Mesendoderm (in vitro differentiated cells): ENCODE data around the gene SNX7.

Source experiments
- DNase-seq: peaks from one replicate; pipeline ENCODE4 v3.0.0; 2013
- H2AK5ac ChIP-seq: 2 replicates; pipeline ENCODE4 v1.6.1; 2013; ENCODE audit warnings: low read length, inconsistent platforms
- H2BK120ac ChIP-seq: 2 replicates; pipeline ENCODE4 v1.6.1; 2013; ENCODE audit warnings: low read depth, mild to moderate bottlenecking, low read length, moderate library complexity, mixed read lengths
- H2BK15ac ChIP-seq: replicated peaks from 2 replicates; pipeline ENCODE4 v1.6.1; 2013; ENCODE audit warnings: low read depth, mild to moderate bottlenecking, moderate library complexity
- H2BK5ac ChIP-seq: 2 replicates; pipeline ENCODE4 v1.6.1; 2013; ENCODE audit warnings: low read length, inconsistent platforms
- H3K18ac ChIP-seq: 2 replicates; pipeline ENCODE4 v1.6.1; 2013; ENCODE audit warnings: mild to moderate bottlenecking, low read length, mixed read lengths
- H3K23ac ChIP-seq: one replicate; pipeline ENCODE4 v1.6.1; 2013; ENCODE audit warnings: low read length
- H3K27ac ChIP-seq: 2 replicates; pipeline ENCODE4 v1.5.1; 2013; ENCODE audit warnings: low read depth, mild to moderate bottlenecking, inconsistent platforms, low read length, moderate library complexity
- H3K27me3 ChIP-seq: 2 replicates; pipeline ENCODE4 v1.6.1; 2013; ENCODE audit warnings: low read length, control low read depth, mild to moderate bottlenecking, inconsistent platforms; ENCODE audit not compliant: insufficient read depth, poor library complexity
- H3K36me3 ChIP-seq: 2 replicates; pipeline ENCODE4 v1.6.1; 2013; ENCODE audit warnings: low read length, inconsistent platforms; ENCODE audit not compliant: control insufficient read depth, insufficient read depth
- H3K4ac ChIP-seq: one replicate; pipeline ENCODE4 v1.6.1; 2013; ENCODE audit warnings: low read depth, mild to moderate bottlenecking, low read length, moderate library complexity
- H3K4me1 ChIP-seq: 2 replicates; pipeline ENCODE4 v1.6.1; 2013; ENCODE audit warnings: low read depth, low read length, inconsistent platforms; ENCODE audit not compliant: control insufficient read depth
- H3K4me2 ChIP-seq: 2 replicates; pipeline ENCODE4 v1.6.1; 2013; ENCODE audit warnings: low read length
- H3K4me3 ChIP-seq: 2 replicates; pipeline ENCODE4 v1.5.1; 2013; ENCODE audit warnings: mild to moderate bottlenecking, low read length
- H3K56ac ChIP-seq: one replicate; pipeline ENCODE4 v1.6.1; 2013; ENCODE audit warnings: low read length
- H3K79me1 ChIP-seq: 2 replicates; pipeline ENCODE4 v1.6.1; 2013; ENCODE audit warnings: low read length, inconsistent platforms
- H3K79me2 ChIP-seq: 2 replicates; pipeline ENCODE4 v1.6.1; 2013; ENCODE audit warnings: mild to moderate bottlenecking, low read length; ENCODE audit not compliant: control insufficient read depth, insufficient read depth
- H3K9ac ChIP-seq: 2 replicates; pipeline ENCODE4 v1.6.1; 2013; ENCODE audit warnings: low read length, inconsistent platforms
- H4K5ac ChIP-seq: one replicate; pipeline ENCODE4 v1.6.1; 2013; ENCODE audit warnings: low read length
- H4K8ac ChIP-seq: one replicate; pipeline ENCODE4 v1.6.1; 2013; ENCODE audit warnings: low read depth, mild to moderate bottlenecking, control low read depth, low read length, moderate library complexity
- WGBS: extraction: QIAGEN DNeasy Blood & Tissue Kit; methylation state at CpG from one replicate; pipeline ENCODE4 v1.1.7; 2013; ENCODE audit warnings: low lambda C conversion rate, missing lambda C conversion rate; ENCODE audit not compliant: insufficient coverage; ENCODE audit errors: extremely low coverage; 5-methylcytosine and 5-hydroxymethylcytosine counted together

The SNX7 gene

DNA sequence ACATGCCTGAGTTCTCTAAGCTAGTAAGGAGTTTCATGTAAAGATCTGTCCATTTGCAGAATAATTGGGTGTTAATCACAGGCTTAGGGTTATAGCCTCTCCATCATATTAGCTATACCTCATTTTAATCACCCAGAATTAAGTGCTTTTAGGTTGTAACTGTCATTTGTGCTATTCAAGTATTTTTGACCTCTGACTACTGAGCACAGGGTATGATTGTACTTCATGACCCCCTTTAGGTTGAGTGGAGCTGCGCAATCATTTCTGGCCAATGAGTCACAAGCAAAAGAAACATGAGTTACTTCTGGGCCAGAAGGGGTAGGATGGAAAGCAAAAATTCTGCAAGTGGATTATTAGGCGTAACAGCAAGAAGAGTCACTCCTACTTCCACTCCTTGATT lies 8.4 kb upstream of the SNX7 start:
- H3K4me1 ChIP-seq, result no peaks in the 10 kb centered on the region
- H3K23ac ChIP-seq, result no peak overlapping the region
- H3K18ac ChIP-seq, result no peak overlapping the region
- no CpG with 5 or more reads among the region's 2 CpGs for WGBS
- H2BK15ac ChIP-seq, result no peak overlapping the region
- DNase-seq, result no peak
- no peak overlapping the region for H3K4ac ChIP-seq
- no peak overlapping the region for H3K27ac ChIP-seq
- H3K4me2 ChIP-seq, result no peak overlapping the region
- H3K36me3 ChIP-seq, result no peaks in the 10 kb centered on the region
- H2BK120ac ChIP-seq, result no peak overlapping the region
- no peaks in the 10 kb centered on the region for H3K79me1 ChIP-seq
- no peak overlapping the region for H4K5ac ChIP-seq
- H3K27me3 ChIP-seq, result no peaks in the 10 kb centered on the region
- H4K8ac ChIP-seq, result no peak overlapping the region
- no peak overlapping the region for H3K9ac ChIP-seq
- H3K56ac ChIP-seq, result no peak overlapping the region
- no peaks in the 10 kb centered on the region for H3K79me2 ChIP-seq
- H3K4me3 ChIP-seq, result no peak overlapping the region
- H2BK5ac ChIP-seq, result no peak overlapping the region
- H2AK5ac ChIP-seq, result no peak overlapping the region

DNA sequence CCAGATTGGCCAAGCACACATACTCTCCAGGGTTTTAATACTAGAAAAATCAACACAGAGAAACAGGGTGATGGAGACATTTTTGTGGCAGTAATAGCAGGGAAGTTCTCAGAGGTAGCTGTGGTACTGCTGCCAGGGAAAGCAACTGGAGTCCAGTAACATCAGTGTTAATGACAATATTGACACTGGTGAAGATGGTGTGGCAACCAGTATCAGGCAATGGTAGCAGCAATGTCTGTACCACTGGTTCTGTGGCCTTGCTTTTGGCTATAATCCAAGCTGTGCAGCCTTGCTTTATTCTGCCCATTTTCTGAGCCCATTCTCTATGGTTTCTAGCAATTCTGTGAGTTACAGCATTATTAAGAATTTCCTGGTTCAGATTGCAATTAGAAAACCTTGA lies 1.6 kb upstream of the SNX7 start:
- Histone ChIP-seq H2BK5ac (no peak overlapping the region), H3K4me2 (no peak overlapping the region), H2BK120ac (no peak overlapping the region), H2AK5ac (no peak overlapping the region), H3K4me3 (no peak overlapping the region), H3K79me1 (no peaks in the 10 kb centered on the region), H3K36me3 (no peaks in the 10 kb centered on the region), H3K79me2 (no peaks in the 10 kb centered on the region), H2BK15ac (no peak overlapping the region), H3K27me3 (no peaks in the 10 kb centered on the region), H3K9ac (no peak overlapping the region), H3K18ac (no peak overlapping the region), H3K56ac (no peak overlapping the region), H3K27ac (no peak overlapping the region), H3K23ac (no peak overlapping the region), H3K4me1 (peaks cover 2% of the 10 kb centered on the region), H4K8ac (no peak overlapping the region), H4K5ac (no peak overlapping the region), H3K4ac (no peak overlapping the region)
- no peak for DNase-seq

DNA sequence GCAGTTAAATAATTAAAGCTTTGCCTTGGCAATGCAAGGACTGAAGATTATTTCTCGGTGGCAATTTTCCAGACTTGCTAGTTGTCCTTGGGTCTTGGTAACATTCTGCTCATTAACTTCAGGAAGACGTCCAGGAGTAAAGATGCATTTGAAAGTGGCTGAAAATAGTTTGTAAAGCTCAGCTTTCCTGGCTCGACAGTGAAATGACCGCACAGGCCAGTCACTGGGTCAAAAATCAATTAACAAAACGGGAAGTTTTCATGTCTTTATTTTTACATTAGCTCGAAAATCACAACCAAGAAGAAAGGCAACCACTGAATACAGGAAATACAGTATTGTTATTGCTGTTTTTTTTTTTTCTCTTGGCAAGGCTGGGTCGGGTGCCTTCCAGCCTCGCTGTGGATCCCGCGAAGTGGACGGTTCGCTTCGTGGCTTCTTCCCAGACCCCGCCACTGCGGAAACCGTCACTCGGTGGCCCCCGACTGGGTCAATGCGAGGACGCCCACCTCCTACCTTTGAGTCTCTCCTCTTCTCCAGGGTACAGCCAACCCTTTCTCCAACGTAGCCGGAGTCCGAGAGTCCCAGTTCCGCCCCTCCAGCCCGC lies 479 bp upstream of the SNX7 start:
- H3K4me2 ChIP-seq, result peak overlapping the region; percentile 64
- H3K27me3 ChIP-seq, result no peaks in the 10 kb centered on the region
- no peak overlapping the region for H4K8ac ChIP-seq
- no peak overlapping the region for H4K5ac ChIP-seq
- H2AK5ac ChIP-seq, result no peak overlapping the region
- H2BK15ac ChIP-seq, result no peak overlapping the region
- no peak for DNase-seq
- no peak overlapping the region for H2BK5ac ChIP-seq
- no peaks in the 10 kb centered on the region for H3K79me2 ChIP-seq
- WGBS, result no CpG with 5 or more reads among the region's 25 CpGs
- H3K4ac ChIP-seq, result no peak overlapping the region
- no peak overlapping the region for H3K23ac ChIP-seq
- peak overlapping the region; percentile 91 for H3K56ac ChIP-seq
- no peak overlapping the region for H3K27ac ChIP-seq
- H3K36me3 ChIP-seq, result no peaks in the 10 kb centered on the region
- peak overlapping the region; percentile 72 for H3K4me3 ChIP-seq
- no peak overlapping the region for H3K18ac ChIP-seq
- H3K4me1 ChIP-seq, result peaks cover 2% of the 10 kb centered on the region
- H3K79me1 ChIP-seq, result no peaks in the 10 kb centered on the region
- peak overlapping the region; percentile 84 for H3K9ac ChIP-seq
- H2BK120ac ChIP-seq, result no peak overlapping the region

DNA sequence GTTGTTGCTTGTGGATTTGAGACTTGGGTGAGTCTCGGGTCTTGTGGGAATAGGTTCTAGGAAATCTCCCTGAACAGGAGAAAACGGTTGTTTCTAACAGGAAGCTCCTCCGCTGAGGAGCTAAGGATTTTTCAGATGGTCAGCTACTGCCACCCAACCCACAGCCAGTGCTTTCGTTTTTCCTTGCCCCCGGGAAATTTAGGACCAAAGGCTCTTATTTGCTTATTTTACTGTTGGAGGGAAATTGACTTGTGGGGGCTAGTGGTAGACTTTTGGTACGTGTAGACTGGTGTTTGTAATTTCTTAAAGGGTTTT lies 792 bp downstream of the SNX7 start:
- Histone ChIP-seq H3K56ac (peak overlapping the region; percentile 84), H3K36me3 (no peaks in the 10 kb centered on the region), H3K9ac (peak overlapping the region; percentile 84), H2BK15ac (no peak overlapping the region), H2AK5ac (no peak overlapping the region), H3K4me2 (peak overlapping the region; percentile 77), H2BK5ac (no peak overlapping the region), H3K27me3 (no peaks in the 10 kb centered on the region), H3K4me3 (peak overlapping the region; percentile 80), H3K79me2 (no peaks in the 10 kb centered on the region), H3K79me1 (no peaks in the 10 kb centered on the region), H4K8ac (no peak overlapping the region), H3K27ac (peak overlapping the region; percentile 38), H3K4me1 (peaks cover 2% of the 10 kb centered on the region), H3K4ac (no peak overlapping the region), H4K5ac (no peak overlapping the region), H2BK120ac (no peak overlapping the region), H3K18ac (peak overlapping the region; percentile 53), H3K23ac (no peak overlapping the region)
- DNase-seq, result no peak
- no CpG with 5 or more reads among the region's 6 CpGs for WGBS

DNA sequence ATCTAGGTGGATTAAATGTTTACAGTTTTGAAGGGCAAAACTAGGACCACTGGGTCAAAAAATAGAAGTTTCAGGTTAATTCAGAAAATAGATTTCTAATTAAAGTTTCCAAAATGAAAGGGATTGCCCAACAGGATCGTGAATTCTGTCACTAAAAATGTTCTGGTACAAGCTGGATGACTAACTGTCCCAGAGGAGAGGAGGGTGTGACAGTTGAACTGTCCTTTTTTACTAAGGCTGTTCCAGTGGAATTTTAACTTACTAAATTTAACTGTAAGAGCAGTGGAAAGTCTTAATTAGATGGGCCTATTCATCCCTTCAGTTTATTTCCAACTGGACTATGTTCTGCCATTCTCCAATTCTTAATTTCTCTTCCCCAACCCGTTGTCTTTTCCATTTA lies 7.2 kb downstream of the SNX7 start:
- H3K27me3 ChIP-seq, result no peaks in the 10 kb centered on the region
- no peak overlapping the region for H2BK5ac ChIP-seq
- no peak overlapping the region for H3K4me2 ChIP-seq
- H3K79me2 ChIP-seq, result no peaks in the 10 kb centered on the region
- no peak overlapping the region for H3K23ac ChIP-seq
- H3K36me3 ChIP-seq, result no peaks in the 10 kb centered on the region
- H3K79me1 ChIP-seq, result peaks cover 1% of the 10 kb centered on the region
- no CpG with 5 or more reads among the region's 2 CpGs for WGBS
- H2AK5ac ChIP-seq, result no peak overlapping the region
- H4K5ac ChIP-seq, result no peak overlapping the region
- H3K18ac ChIP-seq, result no peak overlapping the region
- no peak overlapping the region for H2BK15ac ChIP-seq
- H3K4ac ChIP-seq, result no peak overlapping the region
- no peak overlapping the region for H2BK120ac ChIP-seq
- no peaks in the 10 kb centered on the region for H3K4me1 ChIP-seq
- no peak overlapping the region for H4K8ac ChIP-seq
- no peak overlapping the region for H3K9ac ChIP-seq
- H3K27ac ChIP-seq, result no peak overlapping the region
- H3K56ac ChIP-seq, result no peak overlapping the region
- DNase-seq, result no peak
- no peak overlapping the region for H3K4me3 ChIP-seq
